Measurements from ENCODE around the gene MYB.

GRCh38 chr6:135145063-135145800, 35.9 kb upstream of the MYB start:
- peak; percentile 14 to 76 (median 60) for TF ChIP-seq CTCF (IDR thresholded peaks at IDR 0.05)
- no peak for TF ChIP-seq POLR2A (IDR thresholded peaks at IDR 0.05)

Data from esophagus squamous epithelium (tissue), 4 donors.